Measurements from ENCODE around the gene MRPL21.

GRCh38 chr11:68855205-68855981 is 48.2 kb downstream of the MRPL21 start:
- TF ChIP-seq CTCF (IDR thresholded peaks at IDR 0.05) (peak in 2 of 5 experiments; percentile 30), POLR2AphosphoS5 (IDR thresholded peaks at IDR 0.05) (no peak), POLR2A (IDR thresholded peaks at IDR 0.05) (no peak)
